Calu3 (cell line): ENCODE results near the gene ZDHHC1. TPM values are rescaled to one million over a fixed set of nuclear protein-coding genes. Genes with fewer than 3 reads are reported as not detected.
A peak's percentile ranks its signal among the peaks of the same experiment; 100 is the strongest.

Experiments
- BruUV-seq: library from RNA; stranded (reverse); fragments of 400-500 nt; replicated peaks from 2 replicates; lab custom pipeline; 2021; lab: Mats Ljungman, UMichigan
- CTCF ChIA-PET: fragments of 300-600 bp; sonication (Branson Sonifier 250); formaldehyde crosslinking; loops from one replicate; lab custom pipeline; 2022; ENCODE audit warnings: antibody characterized with exemption; lab: Charles Lee
- DNase-seq: peaks from one replicate; pipeline ENCODE4 v3.0.0; 2022
- H3K27ac Mint-ChIP-seq: one replicate; pipeline ENCODE4 v1.8.0; 2022; ENCODE audit warnings: mixed read lengths; ENCODE audit not compliant: unreplicated experiment
- H3K27me3 Mint-ChIP-seq: one replicate; pipeline ENCODE4 v1.8.0; 2022; ENCODE audit warnings: mixed read lengths; ENCODE audit not compliant: unreplicated experiment
- H3K36me3 Mint-ChIP-seq: one replicate; pipeline ENCODE4 v1.8.0; 2022; ENCODE audit warnings: mild to moderate bottlenecking, moderate library complexity, mixed read lengths; ENCODE audit not compliant: insufficient read depth, unreplicated experiment
- H3K4me1 Mint-ChIP-seq: one replicate; pipeline ENCODE4 v1.8.0; 2022; ENCODE audit warnings: mild to moderate bottlenecking, low read depth, mixed read lengths; ENCODE audit not compliant: unreplicated experiment
- H3K4me3 Mint-ChIP-seq: one replicate; pipeline ENCODE4 v1.8.0; 2022; ENCODE audit warnings: mild to moderate bottlenecking, low read depth, moderate library complexity, mixed read lengths; ENCODE audit not compliant: unreplicated experiment
- H3K9me3 Mint-ChIP-seq: one replicate; pipeline ENCODE4 v1.8.0; 2022; ENCODE audit warnings: low read depth, mixed read lengths; ENCODE audit not compliant: unreplicated experiment
- CTCF ChIP-seq: fragments of 200-600 bp; IDR thresholded peaks from one replicate; pipeline ENCODE4 v1.8.0; 2022; ENCODE audit warnings: antibody characterized with exemption; ENCODE audit not compliant: unreplicated experiment
- intact Hi-C: fragments of 100-400 bp; cut with micrococcal nuclease; formaldehyde crosslinking; loops from one replicate; pipeline ENCODE4 v1.10.0; 2022; ENCODE audit not compliant: unreplicated experiment
- total RNA-seq: library from RNA; stranded (reverse); gene quantifications from 2 replicates; pipeline ENCODE4 v1.2.3, GENCODE V29; 2022

ZDHHC1 gene
- total RNA-seq, 1 experiment from 2014 or later = 22.6 TPM

DNA sequence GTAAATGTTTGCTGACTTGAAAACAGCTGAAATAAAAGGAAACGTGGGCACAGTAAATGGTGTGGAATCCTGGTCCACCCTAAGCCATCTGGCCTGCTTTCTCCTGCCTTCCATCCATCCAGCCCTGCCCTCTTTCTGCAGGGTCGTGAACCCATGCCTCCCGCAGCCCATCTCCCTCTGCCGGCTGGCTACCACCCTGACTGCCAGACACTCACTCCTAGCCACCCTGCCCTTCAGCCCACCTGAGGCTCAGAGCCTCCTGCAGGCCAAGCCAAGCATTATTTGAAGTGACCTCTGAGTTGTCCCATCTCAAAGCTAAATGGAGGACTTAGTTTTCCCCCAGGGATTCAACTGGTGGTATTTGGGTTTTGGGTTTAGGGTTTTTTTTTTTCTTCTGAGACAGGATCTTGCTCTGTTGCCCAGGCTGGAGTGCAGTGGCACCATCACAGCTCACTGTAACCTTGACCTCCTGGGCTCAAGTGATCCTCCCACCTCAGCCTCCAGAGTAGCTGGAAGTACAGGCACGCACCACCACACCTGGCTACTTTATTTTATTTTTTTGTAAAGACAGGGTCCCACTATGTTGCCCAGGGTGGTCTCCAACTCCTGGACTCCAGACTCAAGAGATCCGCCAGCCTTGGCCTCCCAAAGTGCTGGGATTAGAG lies 8.4 kb downstream of the ZDHHC1 start:
- H3K27ac Mint-ChIP-seq = no peak overlapping the region
- DNase-seq = no peak
- peaks cover 30% of the 10 kb centered on the region for H3K36me3 Mint-ChIP-seq
- no peak for TF ChIP-seq CTCF
- H3K4me1 Mint-ChIP-seq = peaks cover 53% of the 10 kb centered on the region
- H3K9me3 Mint-ChIP-seq = no peaks in the 10 kb centered on the region
- CTCF ChIA-PET = interaction anchor here (0.6 to 1.0 kb wide), 2 partner anchors 15 to 531 kb away, joined by 3 to 5 read pairs; partner anchors contain the start of gene TPPP3
- H3K27me3 Mint-ChIP-seq = no peaks in the 10 kb centered on the region
- no TSS peak for BruUV-seq
- H3K4me3 Mint-ChIP-seq = no peak overlapping the region
- intact Hi-C loops = no loop called here

DNA sequence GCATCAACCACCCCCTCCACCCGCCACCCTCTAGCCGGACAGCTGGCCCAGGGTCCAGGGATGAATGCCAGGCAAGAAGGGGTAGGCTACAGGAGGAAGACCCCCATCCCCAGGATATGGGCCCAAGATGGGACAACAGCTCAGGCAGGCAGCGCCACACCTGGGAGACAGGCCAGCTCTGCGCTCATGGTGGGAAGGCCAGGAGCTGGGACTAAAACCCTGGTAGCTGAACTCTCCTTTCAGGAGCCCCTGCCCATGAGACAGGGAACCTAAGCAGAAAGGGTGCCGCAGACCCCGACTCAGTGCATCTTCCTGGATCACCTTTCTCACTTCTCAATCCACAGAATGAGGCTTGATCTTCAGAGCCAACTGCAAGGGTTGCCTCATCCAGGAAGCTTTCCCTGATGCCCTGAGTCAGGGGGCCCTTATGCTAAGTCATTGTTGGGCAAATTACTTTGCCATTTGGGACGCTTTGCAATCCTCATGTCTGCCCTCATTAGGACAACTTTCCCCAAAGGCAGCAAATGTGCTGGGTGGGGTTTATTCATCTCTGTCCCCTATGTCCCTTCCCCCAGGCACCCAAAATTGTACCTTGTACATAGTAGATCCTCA lies 9.0 kb downstream of the ZDHHC1 start:
- Mint-ChIP-seq H3K27me3 (no peaks in the 10 kb centered on the region), H3K9me3 (no peaks in the 10 kb centered on the region), H3K27ac (no peak overlapping the region), H3K4me3 (no peak overlapping the region), H3K4me1 (peaks cover 57% of the 10 kb centered on the region), H3K36me3 (peaks cover 33% of the 10 kb centered on the region)
- TF ChIP-seq CTCF = no peak
- BruUV-seq = no TSS peak
- intact Hi-C loops = no loop called here
- DNase-seq = no peak
- CTCF ChIA-PET = interaction anchor here (0.6 to 1.0 kb wide), 2 partner anchors 14 to 530 kb away, joined by 3 to 5 read pairs; partner anchors contain the start of gene TPPP3

DNA sequence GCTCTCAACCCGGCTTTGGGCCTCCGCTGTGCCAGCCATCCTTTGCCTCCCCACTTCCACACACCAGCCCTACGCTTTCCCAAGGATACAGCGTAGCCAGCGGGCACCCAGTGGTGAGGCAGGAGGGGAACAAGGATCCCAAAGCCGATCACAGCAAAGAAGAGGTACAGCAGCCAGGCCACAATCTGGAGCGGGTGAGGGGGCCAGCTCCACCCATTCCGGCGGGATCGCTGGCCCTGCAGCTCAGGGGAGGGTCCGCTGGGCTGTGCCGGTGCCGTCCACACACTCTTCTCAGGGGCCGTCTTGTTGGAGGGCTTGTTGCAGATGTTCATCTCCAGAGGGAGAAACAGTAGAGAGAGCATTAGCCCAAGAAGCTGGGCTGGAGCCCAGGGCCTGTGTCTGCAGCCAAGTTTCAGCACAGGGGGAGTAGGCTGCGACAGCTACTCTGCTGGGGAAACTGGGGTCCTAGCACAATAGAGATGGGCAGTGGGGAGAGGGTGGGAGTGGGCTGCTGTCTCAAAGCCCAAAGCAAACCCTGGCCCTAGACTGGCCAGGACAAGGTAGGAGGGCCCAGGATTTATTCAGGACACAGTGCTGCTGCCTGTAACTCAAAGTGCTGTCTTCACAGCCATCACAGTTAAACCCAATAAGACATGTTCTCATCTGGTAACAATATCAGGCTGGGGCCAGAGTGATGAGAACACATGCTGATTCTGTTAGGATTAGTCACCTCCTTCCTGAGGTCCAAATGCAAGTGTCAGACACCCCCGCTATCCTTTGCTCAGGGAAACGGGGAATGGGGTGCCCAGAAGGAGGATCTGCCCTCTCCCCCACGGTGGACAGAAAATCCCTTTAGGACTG lies 9.9 kb downstream of the ZDHHC1 start:
- no peak for TF ChIP-seq CTCF
- Mint-ChIP-seq H3K9me3 (no peaks in the 10 kb centered on the region), H3K36me3 (peaks cover 37% of the 10 kb centered on the region), H3K4me3 (no peak overlapping the region), H3K27me3 (no peaks in the 10 kb centered on the region), H3K27ac (peak overlapping the region; percentile 99), H3K4me1 (peaks cover 52% of the 10 kb centered on the region)
- BruUV-seq = no TSS peak
- intact Hi-C loops = no loop called here
- CTCF ChIA-PET = interaction anchor here (1.3 to 1.8 kb wide), 2 partner anchors 22 to 49 kb away, joined by 5 to 7 read pairs; no protein-coding TSS in a partner anchor
- DNase-seq = no peak

GRCh38 chr16:67405336-67405735 lies 10.9 kb downstream of the ZDHHC1 start:
- H3K9me3 Mint-ChIP-seq = no peaks in the 10 kb centered on the region
- no peak for TF ChIP-seq CTCF
- no peaks in the 10 kb centered on the region for H3K27me3 Mint-ChIP-seq
- peak overlapping the region; percentile 99 for H3K27ac Mint-ChIP-seq
- H3K4me3 Mint-ChIP-seq = peak overlapping the region; percentile 44
- CTCF ChIA-PET = interaction anchor here (0.9 to 1.8 kb wide), 8 partner anchors 12 to 158 kb away, joined by 3 to 12 read pairs (median 5); partner anchors contain the start of gene FHOD1
- intact Hi-C loops = no loop called here
- peaks cover 37% of the 10 kb centered on the region for H3K36me3 Mint-ChIP-seq
- no TSS peak for BruUV-seq
- peaks cover 49% of the 10 kb centered on the region for H3K4me1 Mint-ChIP-seq
- no peak for DNase-seq
